GM12892 (cell line): ENCODE measurements around the gene ITPRID2.

ENCODE experiments used
- POLR2AphosphoS5 ChIP-seq: IDR thresholded peaks from 2 replicates; pipeline ENCODE4 v1.6.1; 2011; ENCODE audit warnings: low read depth, low read length, control low read depth
- TAF1 ChIP-seq: IDR thresholded peaks from 2 replicates; pipeline ENCODE4 v1.6.1; 2011; ENCODE audit warnings: low read depth, mild to moderate bottlenecking, control low read depth, low read length, borderline replicate concordance

- TF ChIP-seq POLR2AphosphoS5 (no peak), TAF1 (no peak)
These were observed 26.7 kb downstream of the ITPRID2 start for GRCh38 chr2:181918188-181918587.
